UCSD-AML1 (cell line): ENCODE measurements around the gene TBC1D32.
"Not testable (repeated sequence)": the region's sequence is repeated elsewhere in the genome, so short reads cannot be mapped to it uniquely, and the experiment has no call there.

Experiments used
- DNase-seq: peaks from one replicate; lab custom pipeline; 2025; ENCODE audit not compliant: unreplicated experiment; lab: John Stamatoyannopoulos, UW

TBC1D32 gene

GRCh38 chr6:121223212-121223611, 111.1 kb downstream of the TBC1D32 start:
- DNase-seq = no peak

GRCh38 chr6:121222656-121223055, 111.6 kb downstream of the TBC1D32 start:
- DNase-seq = no peak

DNA sequence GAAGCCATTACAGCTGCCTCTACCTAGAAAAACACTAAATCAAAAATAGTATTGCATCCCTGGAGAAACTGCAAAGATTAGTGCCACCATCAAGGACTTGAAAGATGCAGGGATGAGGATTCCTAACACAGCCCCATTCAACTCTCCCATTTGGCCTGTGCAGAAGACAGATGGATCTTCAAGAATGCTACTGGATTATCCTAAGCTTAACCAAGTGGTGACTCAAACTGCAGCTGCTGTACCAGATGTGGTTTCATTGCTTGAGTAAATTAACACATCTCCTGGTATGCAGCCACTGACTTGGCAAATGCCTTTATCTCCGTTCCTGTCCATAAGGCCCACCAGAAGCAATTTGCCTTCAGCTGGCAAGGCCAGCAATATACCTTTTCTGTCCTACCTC, 117.4 kb downstream of the TBC1D32 start:
- no peak for DNase-seq

- DNase-seq = not testable (repeated sequence)
These were observed 120.9 kb downstream of the TBC1D32 start for GRCh38 chr6:121213341-121213740.

GRCh38 chr6:121210943-121211342, 123.3 kb downstream of the TBC1D32 start:
- no peak for DNase-seq

GRCh38 chr6:121205569-121205968, 128.7 kb downstream of the TBC1D32 start:
- DNase-seq = no peak

DNA sequence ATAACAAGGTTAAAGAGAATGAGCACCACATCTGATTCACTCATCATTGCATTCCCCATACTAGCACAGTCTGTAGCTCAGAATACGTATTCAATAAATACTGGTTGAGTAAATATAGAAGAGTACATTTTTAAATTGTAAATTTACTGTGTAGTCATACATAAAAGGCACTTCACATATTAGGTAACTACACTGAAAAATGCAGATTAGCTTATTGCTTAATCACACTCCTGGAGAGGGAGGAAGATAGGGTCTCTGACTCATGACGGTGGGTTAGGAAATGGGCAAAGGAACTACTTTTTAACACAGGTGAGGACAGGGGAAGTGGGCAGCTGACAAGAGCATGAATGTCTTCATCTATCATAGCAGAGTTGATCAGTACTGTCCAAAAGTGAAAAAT, 133.2 kb downstream of the TBC1D32 start:
- no peak for DNase-seq

DNA sequence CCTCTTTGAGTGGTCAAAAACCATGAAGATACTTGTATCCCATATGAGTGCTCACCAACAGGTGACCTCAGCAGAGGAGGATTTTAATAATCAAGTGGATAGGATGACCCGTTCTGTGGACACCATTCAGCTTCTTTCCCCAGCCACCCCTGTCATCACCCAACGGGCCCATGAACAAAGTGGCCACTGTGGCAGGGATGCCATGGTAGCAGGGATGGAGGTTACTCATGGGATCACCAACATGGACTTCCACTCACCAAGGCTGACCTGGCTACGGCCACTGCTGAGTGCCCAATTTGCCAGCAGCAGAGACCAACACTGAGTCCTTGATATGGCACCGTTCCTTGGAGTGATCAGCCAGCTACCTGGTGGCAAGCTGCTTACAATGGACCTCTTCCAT, 138.2 kb downstream of the TBC1D32 start:
- not testable (repeated sequence) for DNase-seq

- no peak for DNase-seq
These were observed 144.2 kb downstream of the TBC1D32 start for GRCh38 chr6:121190122-121190521.

- no peak for DNase-seq
These were observed 145.9 kb downstream of the TBC1D32 start for GRCh38 chr6:121188356-121188755.

GRCh38 chr6:121187833-121188200, 146.5 kb downstream of the TBC1D32 start:
- DNase-seq = no peak

- no peak for DNase-seq
These were observed 147.0 kb downstream of the TBC1D32 start for GRCh38 chr6:121187200-121187832.

- no peak for DNase-seq
These were observed 150.5 kb downstream of the TBC1D32 start for GRCh38 chr6:121183742-121184141.

DNA sequence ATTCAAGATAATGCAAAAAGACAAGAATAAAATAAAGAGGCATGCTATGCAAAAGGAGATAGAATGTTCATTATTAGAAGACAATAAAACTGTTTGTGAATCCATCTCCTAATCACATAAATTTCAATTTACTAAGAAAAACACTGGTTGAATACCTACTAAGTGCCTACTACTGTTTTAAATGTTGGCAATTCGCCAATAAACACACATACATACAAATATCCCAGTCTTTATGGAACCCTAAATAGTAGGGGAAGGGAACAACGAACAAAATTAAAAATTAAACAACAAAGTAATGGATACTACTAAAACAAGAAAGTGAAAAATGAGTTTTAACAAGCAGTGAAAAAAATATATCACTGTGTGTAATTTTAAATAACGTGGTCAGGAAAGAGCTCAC, 158.5 kb downstream of the TBC1D32 start:
- no peak for DNase-seq

DNA sequence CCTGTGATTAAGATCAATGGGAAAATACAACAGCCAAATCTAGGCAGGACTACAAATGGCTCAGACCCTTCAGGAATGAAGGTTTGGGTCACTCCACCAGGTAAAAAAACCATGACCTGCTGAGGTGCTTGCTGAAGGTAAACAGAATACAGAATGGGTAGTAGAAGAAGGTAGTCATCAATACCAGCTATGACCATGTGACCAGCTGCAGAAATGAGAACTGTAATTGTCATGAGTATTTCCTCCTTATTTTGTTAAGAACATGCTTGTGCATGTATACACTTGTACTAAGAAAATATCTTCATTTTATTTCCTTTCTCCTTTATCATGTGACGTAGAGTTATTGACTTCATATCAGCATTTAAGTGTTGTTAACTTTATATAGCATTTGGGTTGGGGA, 161.8 kb downstream of the TBC1D32 start:
- not testable (repeated sequence) for DNase-seq

- DNase-seq = no peak
These were observed 162.4 kb downstream of the TBC1D32 start for GRCh38 chr6:121171879-121172278.

DNA sequence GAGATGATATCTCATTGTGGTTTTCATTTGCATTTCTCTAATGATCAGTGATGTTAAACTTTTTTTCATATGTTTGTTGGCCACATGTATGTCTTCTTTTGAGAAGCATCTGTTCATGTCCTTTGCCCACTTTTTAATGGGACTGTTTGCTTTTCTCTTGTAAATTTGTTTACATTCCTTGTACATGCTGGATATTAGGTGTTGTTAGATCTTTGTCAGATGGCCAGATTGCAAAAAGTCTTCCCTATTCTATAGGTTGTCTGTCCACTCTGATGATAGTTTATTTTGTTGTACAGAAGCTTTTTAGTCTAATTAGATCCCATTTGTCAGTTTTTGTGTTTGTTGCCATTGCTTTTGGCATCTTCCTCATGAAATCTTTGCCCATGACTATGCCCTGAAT, 172.4 kb downstream of the TBC1D32 start:
- no peak for DNase-seq

DNA sequence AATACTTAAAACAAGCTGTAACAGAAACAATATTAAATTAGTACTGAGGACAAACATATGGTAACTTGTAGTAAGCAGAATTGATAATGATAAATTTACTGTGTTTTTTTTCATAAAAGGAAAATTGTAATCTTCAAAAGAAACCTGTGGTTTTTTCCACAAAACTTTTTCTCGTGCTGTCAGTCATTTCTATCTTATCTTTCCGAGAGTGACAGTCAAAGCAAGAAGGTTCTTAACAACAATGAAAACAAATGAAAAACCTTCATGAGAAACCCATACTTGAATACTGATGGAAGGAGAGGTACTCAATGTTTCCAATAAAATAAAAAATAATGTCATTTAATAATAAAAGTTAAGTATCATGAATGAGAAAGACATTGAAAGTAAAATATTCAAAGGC, 174.0 kb downstream of the TBC1D32 start:
- no peak for DNase-seq

- no peak for DNase-seq
These were observed 175.4 kb downstream of the TBC1D32 start for GRCh38 chr6:121158891-121159290.

GRCh38 chr6:121158438-121158837, 175.8 kb downstream of the TBC1D32 start:
- DNase-seq = no peak

- no peak for DNase-seq
These were observed 176.4 kb downstream of the TBC1D32 start for GRCh38 chr6:121157906-121158305.

GRCh38 chr6:121143476-121143875, 190.8 kb downstream of the TBC1D32 start:
- DNase-seq = no peak

DNA sequence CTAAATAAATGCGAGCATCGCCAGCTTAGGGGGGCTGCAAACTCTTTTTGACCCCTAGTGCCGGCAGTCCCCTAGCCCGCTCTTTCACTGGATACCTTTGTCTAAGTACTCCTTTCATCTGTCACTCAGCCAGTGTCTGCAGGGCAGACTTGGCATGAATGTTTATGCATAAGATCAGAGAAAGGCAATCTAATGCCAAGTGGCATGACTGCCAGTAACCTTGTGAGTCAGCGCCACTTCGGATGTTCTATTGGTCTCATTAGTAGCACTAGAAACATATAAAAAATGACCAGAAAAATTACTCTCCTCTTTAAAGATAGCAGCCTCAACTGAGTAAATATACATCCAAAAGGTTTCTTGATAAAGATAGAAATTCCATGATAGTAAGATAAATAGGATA, 192.2 kb downstream of the TBC1D32 start:
- no peak for DNase-seq

GRCh38 chr6:121135425-121135824, 198.9 kb downstream of the TBC1D32 start:
- no peak for DNase-seq
